CD4-positive, alpha-beta memory T cell (primary cell): ENCODE results near the gene EDEM1. TPM values are rescaled to one million over a fixed set of nuclear protein-coding genes. Genes with fewer than 3 reads are reported as not detected.

Experiments used
- CTCF ChIA-PET: fragments of 350-600 bp; sonication (Branson Sonifier 250); formaldehyde crosslinking; loops from one replicate; lab custom pipeline; 2021; ENCODE audit warnings: inconsistent platforms; ENCODE audit not compliant: partially characterized antibody; lab: Charles Lee
- POLR2A ChIA-PET: fragments of 350-600 bp; sonication (Branson Sonifier 250); formaldehyde crosslinking; loops from one replicate; lab custom pipeline; 2021; ENCODE audit not compliant: partially characterized antibody; lab: Charles Lee
- DNase-seq, 5 donors: peaks; one replicate each; pipeline versions ENCODE4 v3.0.0 to v3.0.0-alpha.2; 2020 to 2022; ENCODE audit warnings: mixed read lengths in 1 of 5
- H3K27ac ChIP-seq: one replicate; pipeline ENCODE4 v1.7.0; 2013; ENCODE audit warnings: low read depth, low read length
- H3K27me3 ChIP-seq: 2 replicates; pipeline ENCODE4 v1.7.0; 2013; ENCODE audit warnings: mild to moderate bottlenecking, low read length, moderate library complexity; ENCODE audit not compliant: insufficient read depth
- H3K36me3 ChIP-seq: 2 replicates; pipeline ENCODE4 v1.7.0; 2013; ENCODE audit warnings: mild to moderate bottlenecking, low read length, moderate library complexity; ENCODE audit not compliant: insufficient read depth
- H3K4me1 ChIP-seq: 2 replicates; pipeline ENCODE4 v1.7.0; 2013; ENCODE audit warnings: mild to moderate bottlenecking, low read length, moderate library complexity; ENCODE audit not compliant: insufficient read depth
- H3K4me3 ChIP-seq, 2 donors: one replicate each; pipeline ENCODE4 v1.7.0; 2013; ENCODE audit warnings: low read length in 2 of 2, mild to moderate bottlenecking in 1 of 2
- H3K9me3 ChIP-seq, 2 donors: one replicate each; pipeline ENCODE4 v1.7.0; 2013; ENCODE audit warnings: low read length in 2 of 2, control low read depth in 1 of 2; ENCODE audit not compliant: control insufficient read depth in 1 of 2
- H3K27ac Mint-ChIP-seq, 7 donors: one replicate each; pipeline ENCODE4 v1.8.0; 2020 to 2021; ENCODE audit warnings: mixed read lengths in 7 of 7, mild to moderate bottlenecking in 6 of 7, inconsistent platforms in 3 of 7, moderate library complexity in 3 of 7
- H3K27me3 Mint-ChIP-seq, 2 donors: one replicate each; pipeline ENCODE4 v1.8.0; 2020 to 2021; ENCODE audit warnings: mixed read lengths in 2 of 2
- H3K36me3 Mint-ChIP-seq, 2 donors: one replicate each; pipeline ENCODE4 v1.8.0; 2020 to 2021; ENCODE audit warnings: mixed read lengths in 2 of 2, inconsistent platforms in 1 of 2, mild to moderate bottlenecking in 1 of 2
- H3K4me1 Mint-ChIP-seq, 4 donors: one replicate each; pipeline ENCODE4 v1.8.0; 2020 to 2021; ENCODE audit warnings: mixed read lengths in 4 of 4, mild to moderate bottlenecking in 1 of 4
- H3K4me3 Mint-ChIP-seq, 8 donors: one replicate each; pipeline ENCODE4 v1.8.0; 2020 to 2021; ENCODE audit warnings: mixed read lengths in 8 of 8, mild to moderate bottlenecking in 7 of 8, moderate library complexity in 6 of 8, inconsistent platforms in 3 of 8
- H3K9me3 Mint-ChIP-seq, 8 donors: one replicate each; pipeline ENCODE4 v1.8.0; 2020 to 2021; ENCODE audit warnings: mixed read lengths in 8 of 8, mild to moderate bottlenecking in 5 of 8, inconsistent platforms in 3 of 8, moderate library complexity in 1 of 8
- intact Hi-C: fragments of 100-400 bp; cut with micrococcal nuclease; formaldehyde crosslinking; loops from one replicate; pipeline ENCODE4 v1.15.1; 2023
- polyA plus RNA-seq, 2 donors: library from polyadenylated mRNA; unstranded; fragments of 300-500 nt; fragmentation: Illumina TruSeq; gene quantifications; one replicate each; pipeline ENCODE4 v1.2.3, GENCODE V29; 2021
- total RNA-seq, 2 experiments: library from RNA; stranded (reverse); gene quantifications; one replicate each; pipeline ENCODE4 v1.2.3, GENCODE V29; 2021

Gene EDEM1
- total and polyA plus RNA-seq, 4 experiments from 2014 or later = 42.4 to 153 (median 99.4) TPM

GRCh38 chr3:5190147-5190791 lies 2.8 kb downstream of the EDEM1 start:
- no peaks in the 10 kb centered on the region for H3K27me3 ChIP-seq
- no peak for DNase-seq
- peaks cover 0 to 4% (median 0%) of the 10 kb centered on the region in 8 donors for H3K9me3 Mint-ChIP-seq
- H3K27ac ChIP-seq = peak overlapping the region; percentile 87
- H3K36me3 ChIP-seq = no peaks in the 10 kb centered on the region
- ChIA-PET POLR2A (interaction anchor here (1.0 to 6.0 kb wide), 4 partner anchors 8 to 173 kb away, joined by 5 to 206 read pairs (median 27); partner anchors contain the start of gene ARL8B), CTCF (interaction anchor here (1.3 kb wide), 1 partner anchor 54 kb away, joined by 7 read pairs; no protein-coding TSS in a partner anchor)
- intact Hi-C loops = no loop called here
- no peaks in the 10 kb centered on the region for H3K9me3 ChIP-seq
- H3K4me1 ChIP-seq = peaks cover 45% of the 10 kb centered on the region
- peak overlapping the region; percentile 78 to 99 (median 94) for H3K27ac Mint-ChIP-seq
- H3K4me1 Mint-ChIP-seq = peaks cover 48 to 69% (median 56%) of the 10 kb centered on the region in 4 donors
- peaks cover 19 to 44% of the 10 kb centered on the region in 2 donors for H3K36me3 Mint-ChIP-seq
- peak overlapping the region; percentile 27 to 80 for H3K4me3 ChIP-seq
- H3K27me3 Mint-ChIP-seq = no peaks in the 10 kb centered on the region
- H3K4me3 Mint-ChIP-seq = peak overlapping the region; percentile 91 to 100 (median 98)

GRCh38 chr3:5191555-5192304 lies 4.2 kb downstream of the EDEM1 start:
- H3K4me3 Mint-ChIP-seq = peak overlapping the region; percentile 58 to 84 (median 71)
- H3K4me1 Mint-ChIP-seq = peaks cover 52 to 76% (median 60%) of the 10 kb centered on the region in 4 donors
- H3K27ac ChIP-seq = peak overlapping the region; percentile 46
- intact Hi-C loops = no loop called here
- H3K27me3 ChIP-seq = no peaks in the 10 kb centered on the region
- H3K36me3 ChIP-seq = no peaks in the 10 kb centered on the region
- POLR2A ChIA-PET = interaction anchor here (0.6 to 6.2 kb wide), 5 partner anchors 10 to 213 kb away, joined by 3 to 39 read pairs (median 7); partner anchors contain the start of genes ARL8B and BHLHE40
- H3K27me3 Mint-ChIP-seq = no peaks in the 10 kb centered on the region
- H3K9me3 Mint-ChIP-seq = peaks cover 0 to 4% (median 0%) of the 10 kb centered on the region in 8 donors
- CTCF ChIA-PET = interaction anchor here (0.9 to 2.4 kb wide), 3 partner anchors 35 to 70 kb away, joined by 3 to 12 read pairs (median 3); partner anchors contain the start of gene ARL8B
- H3K27ac Mint-ChIP-seq = peak overlapping the region; percentile 82 to 98 (median 88)
- no peak for DNase-seq
- H3K4me1 ChIP-seq = peaks cover 60% of the 10 kb centered on the region
- no peaks in the 10 kb centered on the region for H3K9me3 ChIP-seq
- H3K36me3 Mint-ChIP-seq = peaks cover 21 to 51% of the 10 kb centered on the region in 2 donors
- peak overlapping the region in 1 of 2 donors; percentile 6 for H3K4me3 ChIP-seq

DNA sequence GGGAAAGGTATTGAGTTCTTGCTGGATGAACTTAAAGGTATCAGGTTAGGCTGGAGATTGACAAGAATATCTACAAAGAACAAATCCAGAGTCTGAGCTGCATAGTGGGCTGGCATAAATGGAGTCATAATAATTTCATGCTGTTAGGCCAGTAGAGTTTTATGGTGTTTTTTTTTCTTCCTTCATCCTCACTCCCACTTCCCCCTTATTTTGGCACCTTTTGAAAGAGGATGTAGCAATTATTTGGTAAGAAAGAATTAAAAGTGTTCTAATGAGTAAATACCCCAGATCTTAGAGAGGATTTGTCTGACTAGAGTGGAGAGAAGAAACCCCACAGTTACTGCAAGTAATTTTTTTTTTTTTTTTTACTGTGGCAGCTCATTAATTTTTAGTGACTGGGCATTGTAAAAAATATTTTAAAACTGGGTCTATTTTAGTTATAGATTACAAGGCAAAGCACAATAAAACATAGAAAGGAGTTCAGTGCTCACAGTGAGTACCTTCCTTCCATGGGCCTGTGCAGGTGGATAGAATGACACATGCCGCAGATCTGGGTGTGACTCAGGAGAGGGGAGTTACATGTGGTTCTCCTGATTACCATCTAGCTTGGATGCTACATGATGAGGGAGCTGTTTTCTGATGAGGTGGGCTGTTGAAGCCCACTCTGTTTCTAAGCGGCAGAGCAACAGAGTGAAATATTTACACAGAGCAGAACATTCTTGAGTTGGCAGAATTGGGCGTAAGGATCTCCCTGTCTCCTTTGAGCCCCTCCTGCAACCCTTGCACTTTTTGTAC lies 5.3 kb downstream of the EDEM1 start:
- Mint-ChIP-seq H3K27ac (peak overlapping the region; percentile 53 to 98 (median 88)), H3K27me3 (no peaks in the 10 kb centered on the region), H3K36me3 (peaks cover 32 to 60% of the 10 kb centered on the region in 2 donors), H3K9me3 (peaks cover 0 to 5% (median 0%) of the 10 kb centered on the region in 8 donors), H3K4me1 (peaks cover 57 to 81% (median 66%) of the 10 kb centered on the region in 4 donors), H3K4me3 (peak overlapping the region; percentile 2 to 84 (median 71))
- ChIA-PET POLR2A (interaction anchor here (0.6 to 6.2 kb wide), 8 partner anchors 11 to 699 kb away, joined by 3 to 39 read pairs (median 6); partner anchors contain the start of genes ARL8B, BHLHE40 and ITPR1), CTCF (interaction anchor here (0.9 to 2.4 kb wide), 7 partner anchors 11 to 213 kb away, joined by 3 to 12 read pairs (median 3); partner anchors contain the start of gene ARL8B)
- Histone ChIP-seq H3K36me3 (no peaks in the 10 kb centered on the region), H3K9me3 (no peaks in the 10 kb centered on the region), H3K27me3 (no peaks in the 10 kb centered on the region), H3K4me3 (peak overlapping the region in 1 of 2 donors; percentile 6), H3K27ac (peak overlapping the region; percentile 46), H3K4me1 (peaks cover 70% of the 10 kb centered on the region)
- peak in 1 of 5 donors; percentile 67 for DNase-seq
- intact Hi-C loops = no loop called here

DNA sequence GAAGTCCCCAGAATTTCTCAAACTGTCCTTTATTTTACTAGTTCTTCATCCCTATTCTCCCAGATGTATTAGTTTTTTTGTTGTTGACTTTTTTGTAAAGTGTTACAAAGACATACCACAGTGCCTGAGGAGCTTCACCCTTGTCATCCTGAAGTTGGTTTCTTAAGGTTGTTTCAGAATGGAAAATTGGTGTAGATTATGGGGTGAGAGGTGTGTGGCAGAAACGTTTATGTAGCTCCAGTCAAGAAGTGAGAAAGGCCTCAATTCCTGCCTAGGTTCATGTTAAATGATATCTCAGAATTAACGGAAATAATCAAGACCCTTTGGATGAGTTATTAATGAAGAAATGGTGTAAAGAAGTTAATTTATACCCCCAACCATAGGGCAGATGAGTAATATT lies 6.8 kb downstream of the EDEM1 start:
- Histone ChIP-seq H3K4me1 (peaks cover 86% of the 10 kb centered on the region), H3K9me3 (no peaks in the 10 kb centered on the region), H3K36me3 (no peaks in the 10 kb centered on the region), H3K27ac (peak overlapping the region; percentile 54), H3K4me3 (no peak overlapping the region), H3K27me3 (no peaks in the 10 kb centered on the region)
- peak overlapping the region in 6 of 8 donors; percentile 46 to 81 (median 71) for H3K4me3 Mint-ChIP-seq
- DNase-seq = no peak
- peaks cover 0 to 5% (median 0%) of the 10 kb centered on the region in 8 donors for H3K9me3 Mint-ChIP-seq
- intact Hi-C loops = no loop called here
- ChIA-PET POLR2A (interaction anchor here (1.9 to 8.4 kb wide), 6 partner anchors 7 to 368 kb away, joined by 5 to 206 read pairs (median 7); partner anchors contain the start of genes ARL8B and EDEM1), CTCF (interaction anchor here (1.8 to 3.8 kb wide), 3 partner anchors 9 to 13 kb away, joined by 3 to 14 read pairs (median 4); no protein-coding TSS in a partner anchor)
- H3K36me3 Mint-ChIP-seq = peaks cover 37 to 60% of the 10 kb centered on the region in 2 donors
- H3K27me3 Mint-ChIP-seq = no peaks in the 10 kb centered on the region
- H3K27ac Mint-ChIP-seq = peak overlapping the region; percentile 89 to 98 (median 94)
- peaks cover 69 to 90% (median 78%) of the 10 kb centered on the region in 4 donors for H3K4me1 Mint-ChIP-seq

DNA sequence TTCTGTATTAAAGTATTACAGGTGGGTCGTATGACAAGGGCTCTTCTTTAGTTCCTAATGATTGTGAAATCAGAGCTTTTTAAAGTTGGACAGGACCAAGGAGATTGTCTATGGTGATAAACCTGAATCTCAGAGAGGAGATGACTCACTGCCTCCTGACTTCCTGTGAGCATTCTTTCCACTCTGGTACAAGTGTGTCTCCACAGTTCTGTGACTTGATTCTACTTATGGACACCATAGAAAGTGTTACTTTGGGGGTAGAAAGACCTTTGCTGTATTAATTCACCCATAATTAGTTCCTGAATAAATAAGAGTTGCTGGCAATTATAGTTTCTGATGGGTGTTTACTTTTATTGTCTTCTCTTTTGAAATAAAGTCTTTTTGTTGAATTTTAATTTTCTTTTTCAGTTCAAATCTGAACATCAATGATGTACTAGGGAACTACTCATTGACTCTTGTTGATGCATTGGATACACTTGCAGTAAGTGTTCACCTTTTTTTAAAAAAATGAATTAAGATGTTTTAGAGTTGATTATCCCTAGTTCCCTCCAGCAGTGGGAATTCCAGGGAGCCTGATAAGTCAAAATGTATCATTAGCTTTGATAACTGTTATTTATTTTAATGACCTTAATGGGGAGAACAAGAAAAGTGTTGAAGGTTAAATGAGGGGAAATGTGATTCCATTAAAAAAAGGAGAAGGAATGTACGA lies 7.4 kb downstream of the EDEM1 start:
- no peaks in the 10 kb centered on the region for H3K27me3 ChIP-seq
- no peaks in the 10 kb centered on the region for H3K9me3 ChIP-seq
- intact Hi-C loops = no loop called here
- no peak overlapping the region for H3K4me3 ChIP-seq
- POLR2A ChIA-PET = interaction anchor here (0.7 to 8.4 kb wide), 7 partner anchors 8 to 371 kb away, joined by 3 to 206 read pairs (median 6); partner anchors contain the start of genes ARL8B and EDEM1
- H3K36me3 Mint-ChIP-seq = peaks cover 39 to 61% of the 10 kb centered on the region in 2 donors
- H3K4me1 ChIP-seq = peaks cover 92% of the 10 kb centered on the region
- H3K27ac Mint-ChIP-seq = peak overlapping the region; percentile 89 to 98 (median 94)
- peak; percentile 32 to 87 (median 47) for DNase-seq
- H3K27ac ChIP-seq = peak overlapping the region; percentile 54
- peaks cover 72 to 92% (median 82%) of the 10 kb centered on the region in 4 donors for H3K4me1 Mint-ChIP-seq
- no peaks in the 10 kb centered on the region for H3K36me3 ChIP-seq
- peak overlapping the region in 7 of 8 donors; percentile 37 to 81 (median 63) for H3K4me3 Mint-ChIP-seq
- H3K27me3 Mint-ChIP-seq = no peaks in the 10 kb centered on the region
- peaks cover 0 to 5% (median 0%) of the 10 kb centered on the region in 8 donors for H3K9me3 Mint-ChIP-seq
- CTCF ChIA-PET = interaction anchor here (1.8 to 3.8 kb wide), 2 partner anchors 9 to 13 kb away, joined by 4 to 14 read pairs; no protein-coding TSS in a partner anchor
